GM12878 (cell line): ENCODE data around the gene DMXL1. TPM values are rescaled to one million over a fixed set of nuclear protein-coding genes. Genes with fewer than 3 reads are reported as not detected.
"Not testable (repeated sequence)": the region's sequence is repeated elsewhere in the genome, so short reads cannot be mapped to it uniquely, and the experiment has no call there.

Experiments used
- ATAC-seq: fragments of 200-7000 bp; cut with Tn5 transposase; 3 replicates; pipeline ENCODE4 v1.9.1; 2020; ENCODE audit warnings: mild to moderate bottlenecking, moderate library complexity
- BruUV-seq: library from RNA; stranded (reverse); fragments of 400-500 nt; replicated peaks from 2 replicates; lab custom pipeline; 2021; lab: Mats Ljungman, UMichigan
- CTCF ChIA-PET: fragments of 300-600 bp; sonication (Branson Sonifier 250); formaldehyde crosslinking; extraction: SDS; loops from one replicate; lab custom pipeline; 2021; ENCODE audit warnings: inconsistent platforms; lab: Yijun Ruan, JAX
- POLR2A ChIA-PET: fragments of 350-600 bp; formaldehyde crosslinking; extraction: SDS; loops from one replicate; lab custom pipeline; 2021; ENCODE audit warnings: inconsistent platforms; lab: Charles Lee
- RAD21 ChIA-PET: fragments of 300-600 bp; sonication (Branson Sonifier 250); formaldehyde crosslinking; loops from one replicate; lab custom pipeline; 2023; ENCODE audit warnings: antibody characterized with exemption; ENCODE audit not compliant: unreplicated experiment; lab: Charles Lee
- SMC1A ChIA-PET: fragments of 300-600 bp; sonication (Branson Sonifier 250); formaldehyde crosslinking; loops from one replicate; lab custom pipeline; 2023; ENCODE audit not compliant: unreplicated experiment, uncharacterized antibody; lab: Charles Lee
- DNase-seq: peaks from one replicate; pipeline ENCODE4 v3.0.0-alpha.2; 2011; ENCODE audit warnings: low read depth, low spot score
- FAIRE-seq: peaks from 3 replicates; lab custom pipeline; 2011; peaks lifted over from hg19 to GRCh38; lab: Jason Lieb, UNC
- H2AFZ ChIP-seq: 2 replicates; pipeline ENCODE4 v1.6.0; 2011; ENCODE audit warnings: low read depth, low read length, control low read depth; ENCODE audit not compliant: control insufficient read depth
- H3K27ac ChIP-seq: 2 replicates; pipeline ENCODE4 v1.5.1; 2011; ENCODE audit warnings: control low read depth; ENCODE audit not compliant: control insufficient read depth, insufficient read depth
- H3K27me3 ChIP-seq, 2 experiments: replicated peaks in 1 of 2; 2 replicates each; pipeline versions ENCODE4 v1.6.0 to v1.6.1; 2011; ENCODE audit warnings: low read length in 1 of 2; ENCODE audit not compliant: control insufficient read depth in 2 of 2, insufficient read depth in 2 of 2
- H3K36me3 ChIP-seq, 2 experiments: 2 replicates each; pipeline ENCODE4 v1.5.1; 2011; ENCODE audit warnings: low read length in 1 of 2; ENCODE audit not compliant: control insufficient read depth in 2 of 2, insufficient read depth in 2 of 2
- H3K4me1 ChIP-seq: 2 replicates; pipeline ENCODE4 v1.6.1; 2011; ENCODE audit warnings: mild to moderate bottlenecking, low read length, moderate library complexity, mixed read lengths; ENCODE audit not compliant: control insufficient read depth, insufficient read depth
- H3K4me2 ChIP-seq: 2 replicates; pipeline ENCODE4 v1.6.0; 2011; ENCODE audit warnings: control low read depth; ENCODE audit not compliant: control insufficient read depth, insufficient read depth
- H3K4me3 ChIP-seq: fragments of 200-600 bp; sonication (generic); 2 replicates; pipeline ENCODE4 v1.5.1; 2016
- H3K79me2 ChIP-seq: 2 replicates; pipeline ENCODE4 v1.6.0; 2011; ENCODE audit warnings: low read length; ENCODE audit not compliant: control insufficient read depth, insufficient read depth
- H3K9ac ChIP-seq: 2 replicates; pipeline ENCODE4 v1.8.0; 2011; ENCODE audit warnings: low read length, control low read depth, mixed read lengths; ENCODE audit not compliant: control insufficient read depth, insufficient read depth
- H3K9me3 ChIP-seq: replicated peaks from 3 replicates; pipeline ENCODE4 v1.5.1; 2011; ENCODE audit warnings: mild to moderate bottlenecking, low read length; ENCODE audit not compliant: control insufficient read depth, insufficient read depth
- H4K20me1 ChIP-seq: 2 replicates; pipeline ENCODE4 v1.6.0; 2011; ENCODE audit not compliant: control insufficient read depth, insufficient read depth
- CHD4 ChIP-seq: fragments of 200-600 bp; sonication (generic); IDR thresholded peaks from 2 replicates; pipeline ENCODE4 v1.6.1; 2016; ENCODE audit warnings: mild to moderate bottlenecking
- IKZF1 ChIP-seq: fragments of 450-650 bp; conservative IDR thresholded peaks from 2 replicates; pipeline ENCODE4 v1.6.1; 2017; ENCODE audit warnings: antibody characterized with exemption, mild to moderate bottlenecking
- TARDBP ChIP-seq: IDR thresholded peaks from 2 replicates; pipeline ENCODE4 v1.6.1; 2016; ENCODE audit warnings: borderline replicate concordance
- WGBS: methylation state at CpG from one replicate; pipeline ENCODE4 v1.1.6; 2016; ENCODE audit warnings: low lambda C conversion rate; ENCODE audit not compliant: insufficient replicate concordance, insufficient coverage; ENCODE audit errors: missing lambda C conversion rate; 5-methylcytosine and 5-hydroxymethylcytosine counted together
- in situ Hi-C: fragments of 300-500 bp; cut with MboI; formaldehyde crosslinking; loops from 9 replicates; pipeline ENCODE4 v1.14.3; 2018; ENCODE audit warnings: mixed read lengths
- intact Hi-C: fragments of 100-400 bp; cut with micrococcal nuclease; formaldehyde crosslinking; loops from one replicate; pipeline ENCODE4 v1.14.2; 2022; ENCODE audit not compliant: unreplicated experiment
- polyA plus RNA-seq, 11 experiments: library from polyadenylated mRNA; depleted of rRNA in 4 of 11; unstranded in 6 of 11; stranded (reverse) in 5 of 11; fragments of >200 nt; fragmentation: Nextera tagmentation in 4 of 11; fragmentation: Illumina TruSeq in 1 of 11; extraction: Ambion mirVana in 4 of 11; extraction: Trizol in 1 of 11; gene quantifications; 1 replicate in 1 of 11; 2 replicates in 10 of 11; pipeline versions ENCODE4 v1.2.1 to v1.2.3, GENCODE V29; 2011 to 2016; ENCODE audit warnings: inconsistent platforms in 2 of 11, missing spikeins in 2 of 11, low read depth in 1 of 11
- total RNA-seq, 4 experiments: library from RNA; depleted of rRNA in 3 of 4; stranded (reverse); fragments of >200 nt in 3 of 4; fragmentation: Illumina TruSeq in 1 of 4; extraction: Trizol in 1 of 4; gene quantifications; 2 replicates each; pipeline versions ENCODE4 v1.2.1 to v1.2.3, GENCODE V29; 2013 to 2021
- TF ChIP-seq, protein P1 (sequence below): IDR thresholded peaks from 2 replicates; pipeline ENCODE4 v1.6.1; 2012; ENCODE audit warnings: mild to moderate bottlenecking, low read depth, low read length

DMXL1 gene
- total and polyA plus RNA-seq, 10 of the 15 experiments (the other 5 are each of a cell fraction or from before 2014, with no cell fraction given): 9.1 to 67.7 (median 34.1) TPM

DNA sequence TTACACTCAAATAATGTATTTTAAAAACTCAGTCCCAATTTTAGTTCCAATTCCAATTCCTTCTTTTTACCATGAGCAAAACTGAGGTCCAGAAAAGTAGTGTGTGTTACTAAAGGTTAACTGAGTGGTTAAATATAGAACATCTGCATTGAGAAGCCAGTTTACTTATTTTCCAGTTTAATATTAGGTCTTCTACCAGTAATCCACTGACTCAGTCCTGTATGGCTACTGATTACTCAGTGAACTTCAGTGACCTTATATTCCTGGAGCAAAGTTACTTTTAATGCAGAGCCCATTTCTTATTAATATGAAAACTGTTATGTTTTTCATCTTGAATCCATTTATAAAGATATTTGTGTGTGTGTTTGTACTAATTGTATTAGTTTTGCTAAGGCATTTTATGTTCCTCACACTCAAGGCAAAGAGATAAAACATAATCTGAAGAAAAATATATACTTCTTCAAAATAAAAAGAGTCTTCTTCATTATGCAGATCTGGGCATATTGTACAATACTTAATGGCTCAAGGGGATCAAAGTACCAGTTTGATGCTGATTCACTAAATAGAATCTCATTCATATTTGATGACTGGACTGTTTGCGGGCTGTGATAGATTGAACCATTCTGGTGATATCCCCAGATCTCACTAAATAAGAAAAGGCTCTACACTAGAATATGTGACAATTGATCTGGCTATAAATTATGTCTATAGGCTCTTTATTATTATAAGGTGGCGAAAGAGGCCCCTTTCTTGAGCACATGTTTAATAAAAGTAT is 60.8 kb downstream of the DMXL1 start:
- 100% methylated on average over 2 of the region's 2 CpGs for WGBS
- Histone ChIP-seq H3K9me3 (peaks cover 15% of the 10 kb centered on the region), H4K20me1 (no peaks in the 10 kb centered on the region), H3K4me3 (no peak overlapping the region), H3K36me3 (peaks cover 3 to 30% of the 10 kb centered on the region in 2 experiments), H3K79me2 (no peaks in the 10 kb centered on the region), H3K27me3 (no peaks in the 10 kb centered on the region), H2AFZ (no peak overlapping the region), H3K9ac (no peak overlapping the region), H3K4me1 (no peaks in the 10 kb centered on the region), H3K27ac (no peak overlapping the region), H3K4me2 (no peak overlapping the region)
- ChIA-PET RAD21 (no interaction called here), CTCF (no interaction called here), POLR2A (no interaction called here), SMC1A (interaction anchor here (0.9 kb wide), 1 partner anchor 42 kb away, joined by 3 read pairs; no protein-coding TSS in a partner anchor)
- no peak for TF ChIP-seq CHD4
- no peak for TF ChIP-seq IKZF1
- TF ChIP-seq, protein P1, sequence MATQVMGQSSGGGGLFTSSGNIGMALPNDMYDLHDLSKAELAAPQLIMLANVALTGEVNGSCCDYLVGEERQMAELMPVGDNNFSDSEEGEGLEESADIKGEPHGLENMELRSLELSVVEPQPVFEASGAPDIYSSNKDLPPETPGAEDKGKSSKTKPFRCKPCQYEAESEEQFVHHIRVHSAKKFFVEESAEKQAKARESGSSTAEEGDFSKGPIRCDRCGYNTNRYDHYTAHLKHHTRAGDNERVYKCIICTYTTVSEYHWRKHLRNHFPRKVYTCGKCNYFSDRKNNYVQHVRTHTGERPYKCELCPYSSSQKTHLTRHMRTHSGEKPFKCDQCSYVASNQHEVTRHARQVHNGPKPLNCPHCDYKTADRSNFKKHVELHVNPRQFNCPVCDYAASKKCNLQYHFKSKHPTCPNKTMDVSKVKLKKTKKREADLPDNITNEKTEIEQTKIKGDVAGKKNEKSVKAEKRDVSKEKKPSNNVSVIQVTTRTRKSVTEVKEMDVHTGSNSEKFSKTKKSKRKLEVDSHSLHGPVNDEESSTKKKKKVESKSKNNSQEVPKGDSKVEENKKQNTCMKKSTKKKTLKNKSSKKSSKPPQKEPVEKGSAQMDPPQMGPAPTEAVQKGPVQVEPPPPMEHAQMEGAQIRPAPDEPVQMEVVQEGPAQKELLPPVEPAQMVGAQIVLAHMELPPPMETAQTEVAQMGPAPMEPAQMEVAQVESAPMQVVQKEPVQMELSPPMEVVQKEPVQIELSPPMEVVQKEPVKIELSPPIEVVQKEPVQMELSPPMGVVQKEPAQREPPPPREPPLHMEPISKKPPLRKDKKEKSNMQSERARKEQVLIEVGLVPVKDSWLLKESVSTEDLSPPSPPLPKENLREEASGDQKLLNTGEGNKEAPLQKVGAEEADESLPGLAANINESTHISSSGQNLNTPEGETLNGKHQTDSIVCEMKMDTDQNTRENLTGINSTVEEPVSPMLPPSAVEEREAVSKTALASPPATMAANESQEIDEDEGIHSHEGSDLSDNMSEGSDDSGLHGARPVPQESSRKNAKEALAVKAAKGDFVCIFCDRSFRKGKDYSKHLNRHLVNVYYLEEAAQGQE: no peak
- no peak for TF ChIP-seq TARDBP
- ATAC-seq: no peak
- in situ Hi-C loops: no loop called here
- FAIRE-seq: no peak
- no peak for DNase-seq
- BruUV-seq: no TSS peak
- intact Hi-C loops: no loop called here

DNA sequence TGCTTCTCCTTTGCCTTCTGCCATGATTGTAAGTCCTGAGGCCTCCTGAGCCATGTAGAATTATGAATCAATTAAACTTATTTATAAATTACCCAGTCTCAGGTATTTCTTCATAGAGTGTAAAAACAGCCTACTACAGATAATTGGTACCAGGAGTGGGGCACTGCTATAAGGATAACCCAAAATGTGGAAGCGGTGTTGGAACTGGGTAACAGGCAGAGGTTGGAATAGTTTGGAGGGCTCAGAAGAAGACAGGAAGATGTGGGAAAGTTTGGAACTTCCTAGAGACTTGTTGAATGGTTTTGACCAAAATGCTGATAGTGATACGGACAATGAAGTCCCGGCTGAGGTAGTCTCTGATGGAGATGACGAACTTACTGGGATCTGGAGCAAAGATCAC is 64.9 kb downstream of the DMXL1 start:
- SMC1A ChIA-PET: interaction anchor here (0.6 kb wide), 1 partner anchor 19 kb away, joined by 3 read pairs; no protein-coding TSS in a partner anchor
- POLR2A ChIA-PET, in situ Hi-C loops, FAIRE-seq, H3K4me2 ChIP-seq, H3K79me2 ChIP-seq, H3K4me1 ChIP-seq, H3K4me3 ChIP-seq, intact Hi-C loops, CTCF ChIA-PET, H3K9ac ChIP-seq, H3K27ac ChIP-seq, ATAC-seq, H3K27me3 ChIP-seq, RAD21 ChIA-PET, DNase-seq, H2AFZ ChIP-seq, H4K20me1 ChIP-seq, BruUV-seq: not testable (repeated sequence)
- peaks cover 3 to 29% of the 10 kb centered on the region in 2 experiments; a peak in 3 of 4 replicates for H3K36me3 ChIP-seq
- H3K9me3 ChIP-seq: peaks cover 22% of the 10 kb centered on the region
- WGBS: 92% methylated on average over 4 of the region's 4 CpGs
